Mammary epithelial cell (primary cell): ENCODE data around the gene EP400.

Experiments used
- CTCF ChIP-seq, 2 donors: IDR thresholded peaks in 1 of 2; conservative IDR thresholded peaks in 1 of 2; 2 replicates each; pipeline ENCODE4 v1.5.1; 2011 to 2012; ENCODE audit warnings: inconsistent platforms in 2 of 2, low read length in 2 of 2, mild to moderate bottlenecking in 2 of 2, control low read depth in 1 of 2, low read depth in 1 of 2; ENCODE audit not compliant: insufficient read depth in 1 of 2; ENCODE audit errors: extremely low read depth in 1 of 2
- EZH2 ChIP-seq: IDR thresholded peaks from 2 replicates; pipeline ENCODE4 v1.6.1; 2012; ENCODE audit warnings: low read length, inconsistent platforms, borderline replicate concordance

- TF ChIP-seq CTCF (conservative IDR thresholded peaks at IDR 0.05 in 1 of 2, IDR thresholded peaks at IDR 0.05 in 1 of 2; ENCODE audit: extremely low read depth in 1 of 2, insufficient read depth in 1 of 2, low read depth in 1 of 2, low read length in 2 of 2) (no peak), EZH2 (no peak)
Observed at GRCh38 chr12:132099739-132100138, 150.0 kb downstream of the EP400 start.
